Stimulated activated CD8-positive, alpha-beta memory T cell treated with anti-CD3 and anti-CD28 coated beads, Interleukin-4, amount 100 ng/mL, for 4 hours (primary cell): ENCODE measurements around the gene NUFIP1.
"Not testable (repeated sequence)": the region's sequence is repeated elsewhere in the genome, so short reads cannot be mapped to it uniquely, and the experiment has no call there.

ENCODE experiments used
- DNase-seq, 2 donors: peaks; one replicate each; pipeline ENCODE4 v3.0.0-alpha.2; 2020; ENCODE audit warnings: low read depth in 2 of 2, low spot score in 1 of 2

Gene NUFIP1

GRCh38 chr13:44989071-44989889 lies at the start of gene NUFIP1, which contains the start of gene GPALPP1:
TSS of gene NUFIP1 (minus strand) at chr13:44989471. CDS start at chr13:44989436, 35 bp downstream.
TSS of gene GPALPP1 (plus strand) at chr13:44989538. CDS start at chr13:44989655, 117 bp downstream.
- peak; percentile 85 to 90 for DNase-seq

GRCh38 chr13:45036206-45036605 lies 46.9 kb upstream of the NUFIP1 start:
- DNase-seq: no peak

GRCh38 chr13:45034342-45034741 lies 45.1 kb upstream of the NUFIP1 start:
- DNase-seq: no peak

- DNase-seq: no peak
Observed at GRCh38 chr13:45024847-45025246, 35.6 kb upstream of the NUFIP1 start.

GRCh38 chr13:45021250-45021649 lies 32.0 kb upstream of the NUFIP1 start:
- no peak for DNase-seq

- DNase-seq: not testable (repeated sequence)
Observed at GRCh38 chr13:45019981-45020380, 30.7 kb upstream of the NUFIP1 start.

GRCh38 chr13:45016792-45017425 lies 27.6 kb upstream of the NUFIP1 start:
- no peak for DNase-seq

- DNase-seq: no peak
Observed at GRCh38 chr13:45015300-45015699, 26.0 kb upstream of the NUFIP1 start.

- no peak for DNase-seq
Observed at GRCh38 chr13:45011198-45011597, 21.9 kb upstream of the NUFIP1 start.

GRCh38 chr13:45007823-45008222 lies 18.6 kb upstream of the NUFIP1 start:
- DNase-seq: no peak

- DNase-seq: no peak
Observed at GRCh38 chr13:45007225-45007624, 18.0 kb upstream of the NUFIP1 start.

GRCh38 chr13:45004096-45004495 lies 14.8 kb upstream of the NUFIP1 start:
- DNase-seq: no peak

- DNase-seq: no peak
Observed at GRCh38 chr13:45003417-45003816, 14.1 kb upstream of the NUFIP1 start.

GRCh38 chr13:44989941-44990340 lies 670 bp upstream of the NUFIP1 start:
- DNase-seq: no peak

GRCh38 chr13:44978328-44978727 lies 10.9 kb downstream of the NUFIP1 start:
- no peak for DNase-seq

- DNase-seq: no peak
Observed at GRCh38 chr13:44976949-44977583, 12.2 kb downstream of the NUFIP1 start.

- DNase-seq: no peak
Observed at GRCh38 chr13:44976196-44976595, 13.1 kb downstream of the NUFIP1 start.

GRCh38 chr13:44974056-44974793 lies 15.0 kb downstream of the NUFIP1 start:
- DNase-seq: no peak

GRCh38 chr13:44972956-44973581 lies 16.2 kb downstream of the NUFIP1 start:
- no peak for DNase-seq

GRCh38 chr13:44971656-44972595 lies 17.3 kb downstream of the NUFIP1 start:
- no peak for DNase-seq
